ENCODE measurements around the gene SMYD3.
A peak's percentile ranks its signal among the peaks of the same experiment; 100 is the strongest.

SMYD3 gene

DNA sequence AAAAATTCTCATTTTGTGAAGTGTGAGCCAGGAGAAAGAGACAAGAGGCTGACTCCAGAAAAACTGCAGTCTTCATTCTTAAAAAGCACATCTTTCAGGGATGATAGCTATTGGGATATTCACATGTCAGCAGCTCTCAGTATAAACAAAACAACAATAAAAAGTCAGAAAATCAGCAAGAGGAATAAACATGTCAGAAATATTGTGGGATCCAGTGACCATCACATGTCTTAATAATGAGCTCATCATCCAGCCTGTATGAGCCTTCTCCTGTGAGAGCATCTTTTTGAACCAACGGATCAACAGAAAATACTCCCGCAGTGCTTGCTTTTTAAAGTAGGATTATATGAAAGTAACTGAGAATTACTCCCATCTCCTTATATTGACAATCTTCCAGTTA, 241.6 kb downstream of the SMYD3 start:
- TF ChIP-seq CTCF (conservative IDR thresholded peaks at IDR 0.05; ENCODE audit: low read depth, low read length), result no peak
- no peak overlapping the region for H3K4me3 ChIP-seq (ENCODE audit: low read depth, low read length)
- DNase-seq (ENCODE audit: low read depth), result no peak

- no peak for DNase-seq (ENCODE audit: low read depth)
- TF ChIP-seq CTCF (conservative IDR thresholded peaks at IDR 0.05; ENCODE audit: low read depth, low read length), result no peak
- H3K4me3 ChIP-seq (ENCODE audit: low read depth, low read length), result no peak overlapping the region
Observed at GRCh38 chr1:246262281-246262680, 244.8 kb downstream of the SMYD3 start.

DNA sequence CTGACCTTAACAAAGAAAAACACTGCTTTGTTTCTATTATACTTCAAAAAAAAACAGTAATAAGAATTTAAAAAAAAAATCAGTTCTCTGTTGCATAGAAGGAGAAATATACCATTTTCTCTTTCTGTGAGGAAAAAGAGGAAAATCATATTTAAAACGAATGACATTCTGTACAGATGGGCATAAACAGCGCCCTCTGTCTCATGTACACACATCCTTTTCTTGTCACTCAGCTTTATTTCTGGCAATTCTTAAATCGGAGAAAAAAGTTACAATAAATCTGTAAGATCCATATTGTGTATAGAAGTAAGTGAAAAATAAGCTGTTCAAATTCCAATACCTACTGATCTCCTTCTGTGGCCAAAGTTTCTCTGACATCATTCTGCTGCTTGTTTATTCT, 245.4 kb downstream of the SMYD3 start:
- TF ChIP-seq CTCF (conservative IDR thresholded peaks at IDR 0.05; ENCODE audit: low read depth, low read length), result peak; percentile 53

DNA sequence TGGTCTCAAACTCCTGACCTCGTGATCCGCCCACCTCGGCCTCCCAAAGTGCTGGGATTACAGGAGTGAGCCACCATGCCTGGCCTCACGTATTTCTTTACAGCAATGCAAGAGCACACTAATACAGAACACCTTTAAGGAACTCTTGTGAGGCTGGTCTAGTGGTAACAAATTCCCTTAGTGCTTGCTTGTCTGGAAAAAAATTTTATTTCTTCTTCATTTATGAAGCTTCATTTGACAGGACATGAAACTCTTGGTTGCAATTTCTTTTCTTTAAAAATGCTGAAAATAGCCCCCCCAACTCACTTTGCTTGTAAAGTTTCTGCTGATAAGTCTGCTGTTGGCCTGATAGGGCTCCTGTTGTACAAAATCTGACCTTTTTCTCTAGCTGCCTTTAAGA, 248.8 kb downstream of the SMYD3 start:
- DNase-seq (ENCODE audit: low read depth), result no peak
- TF ChIP-seq CTCF (conservative IDR thresholded peaks at IDR 0.05; ENCODE audit: low read depth, low read length), result no peak
- no peak overlapping the region for H3K4me3 ChIP-seq (ENCODE audit: low read depth, low read length)

More for the DNA sequence above, 245.4 kb downstream of the SMYD3 start:
- no peak overlapping the region for H3K4me3 ChIP-seq (ENCODE audit: low read depth, low read length)
- DNase-seq (ENCODE audit: low read depth), result peak; percentile 36

- H3K4me3 ChIP-seq (ENCODE audit: low read depth, low read length), result no peak overlapping the region
- no peak for DNase-seq (ENCODE audit: low read depth)
Observed at GRCh38 chr1:246255773-246256172, 251.3 kb downstream of the SMYD3 start.

DNA sequence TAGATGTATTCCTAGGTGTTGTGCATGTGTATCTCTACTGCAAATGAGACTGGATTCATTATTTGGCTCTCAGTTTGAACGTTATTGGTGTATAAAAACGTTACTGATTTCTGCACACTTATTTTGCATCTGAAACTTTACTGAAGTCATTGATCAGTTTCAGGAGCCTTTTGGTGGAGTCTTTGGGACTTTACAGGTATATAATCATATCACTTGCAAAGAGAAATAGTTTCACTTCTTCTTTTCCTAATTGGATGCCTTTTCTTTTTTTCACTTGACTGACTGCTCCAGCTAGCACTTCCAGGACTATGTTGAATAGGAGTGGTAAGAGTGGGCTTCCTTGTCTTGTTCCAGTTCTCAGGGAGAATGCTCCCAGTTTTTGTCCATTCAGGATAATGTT, 252.2 kb downstream of the SMYD3 start:
- no peak for TF ChIP-seq CTCF (conservative IDR thresholded peaks at IDR 0.05; ENCODE audit: low read depth, low read length)
- H3K4me3 ChIP-seq (ENCODE audit: low read depth, low read length), result no peak overlapping the region
- DNase-seq (ENCODE audit: low read depth), result no peak

More at GRCh38 chr1:246255773-246256172, 251.3 kb downstream of the SMYD3 start:
- TF ChIP-seq CTCF (conservative IDR thresholded peaks at IDR 0.05; ENCODE audit: low read depth, low read length), result no peak

DNA sequence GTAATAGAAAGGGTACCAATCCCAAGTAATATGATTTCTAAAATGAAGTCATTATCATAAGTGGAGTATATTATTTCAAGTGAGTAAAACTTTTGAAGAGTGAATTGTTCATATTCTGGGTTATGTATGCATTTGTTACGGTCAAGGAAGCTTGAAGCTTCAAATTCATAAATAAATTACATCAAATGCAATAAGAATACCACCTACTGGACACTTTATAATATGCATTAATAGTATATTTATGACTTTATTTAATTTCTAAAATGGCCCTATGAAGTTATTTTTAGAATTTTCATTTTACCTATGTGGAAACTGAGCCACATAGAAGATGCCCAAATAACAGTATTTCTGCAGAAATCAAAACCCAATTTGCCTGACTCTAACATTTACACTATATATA, 260.6 kb downstream of the SMYD3 start:
- peak; percentile 17 for DNase-seq (ENCODE audit: low read depth)
- peak; percentile 22 for TF ChIP-seq CTCF (conservative IDR thresholded peaks at IDR 0.05; ENCODE audit: low read depth, low read length)
- no peak overlapping the region for H3K4me3 ChIP-seq (ENCODE audit: low read depth, low read length)
